Mononuclear cell (primary cell): Measurements from ENCODE around the gene NNMT. TPM values are rescaled to one million over a fixed set of nuclear protein-coding genes. Genes with fewer than 3 reads are reported as not detected.

ENCODE experiments used
- H3K27me3 ChIP-seq: 2 replicates; pipeline ENCODE4 v1.6.0; 2011; ENCODE audit warnings: low read length, control low read depth; ENCODE audit not compliant: insufficient read depth
- H3K4me1 ChIP-seq: 2 replicates; pipeline ENCODE4 v1.5.1; 2011; ENCODE audit warnings: mild to moderate bottlenecking, low read length, control low read depth; ENCODE audit not compliant: insufficient read depth
- H3K4me3 ChIP-seq: 2 replicates; pipeline ENCODE4 v1.5.1; 2011; ENCODE audit warnings: mild to moderate bottlenecking, low read length, moderate library complexity
- H3K9me3 ChIP-seq: 2 replicates; pipeline ENCODE4 v1.5.1; 2011; ENCODE audit warnings: low read depth, mild to moderate bottlenecking, control low read depth, low read length
- total RNA-seq: library from RNA; depleted of rRNA; stranded (reverse); fragments of >200 nt; gene quantifications from one replicate; pipeline ENCODE4 v1.2.3, GENCODE V29; 2012

Gene NNMT
- total RNA-seq, 1 donor: 0.73 TPM

DNA sequence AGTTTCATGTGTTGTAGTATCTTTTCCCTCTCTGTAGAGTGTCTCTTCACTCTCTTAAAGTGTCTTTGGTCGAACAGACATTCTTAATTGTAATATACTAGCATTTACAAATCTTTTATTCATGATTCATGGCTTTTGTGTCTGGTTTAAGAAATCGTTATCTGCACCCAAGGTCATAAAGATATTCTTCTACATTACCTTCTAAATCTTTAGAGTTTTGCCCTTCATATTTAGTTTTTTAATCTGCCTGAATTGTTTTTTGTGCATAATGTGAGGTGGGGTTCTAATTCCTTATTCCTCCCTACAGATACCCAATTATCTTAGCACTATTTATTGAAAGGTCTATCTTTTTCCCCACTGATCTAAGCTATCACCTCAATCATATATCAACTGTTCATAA, 9.0 kb upstream of the NNMT start:
- H3K27me3 ChIP-seq: no peaks in the 10 kb centered on the region
- H3K4me1 ChIP-seq: no peaks in the 10 kb centered on the region
- H3K9me3 ChIP-seq: no peaks in the 10 kb centered on the region

DNA sequence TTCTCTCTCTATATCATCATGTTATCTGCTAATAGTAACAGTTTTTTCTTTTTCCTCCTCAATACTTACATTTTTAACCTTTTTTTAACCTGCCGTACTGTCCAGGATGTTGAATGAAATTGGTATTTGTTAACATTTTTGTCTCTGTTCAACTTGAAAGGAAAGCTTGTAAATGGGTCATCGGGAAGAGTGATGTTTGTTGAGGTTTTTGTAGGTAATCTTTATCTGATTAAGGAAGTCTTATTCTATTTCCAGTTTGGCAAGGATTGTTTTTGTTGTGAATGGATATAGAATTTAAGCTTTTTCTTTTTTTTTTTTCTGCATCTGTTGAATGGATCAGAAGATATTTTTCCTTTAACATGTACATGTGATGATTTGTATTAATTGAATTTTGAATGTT, 8.1 kb upstream of the NNMT start:
- Histone ChIP-seq H3K4me1 (no peaks in the 10 kb centered on the region), H3K4me3 (no peak overlapping the region), H3K9me3 (no peaks in the 10 kb centered on the region), H3K27me3 (no peaks in the 10 kb centered on the region)

More for the DNA sequence above, 9.0 kb upstream of the NNMT start:
- H3K4me3 ChIP-seq: no peak overlapping the region

DNA sequence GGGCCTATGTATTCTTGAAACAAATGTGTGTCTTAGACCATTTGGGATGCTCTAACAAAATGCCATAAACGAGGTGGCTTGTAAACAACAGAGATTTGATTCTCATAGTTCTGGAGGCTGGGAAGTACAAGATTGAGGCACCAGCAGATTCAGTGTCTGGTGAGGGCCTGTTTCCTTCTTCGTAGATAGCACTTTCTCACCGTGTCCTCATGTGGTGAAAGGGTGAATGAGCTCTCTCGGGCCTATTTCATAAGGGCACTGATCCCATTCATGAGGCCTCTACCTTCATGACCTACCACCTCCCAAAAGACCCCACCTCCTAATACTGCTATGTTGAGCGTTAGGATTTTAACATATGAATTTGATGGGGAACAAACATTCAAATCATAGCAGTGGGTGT, 6.4 kb upstream of the NNMT start:
- H3K4me3 ChIP-seq: no peak overlapping the region
- no peaks in the 10 kb centered on the region for H3K27me3 ChIP-seq
- no peaks in the 10 kb centered on the region for H3K4me1 ChIP-seq
- no peaks in the 10 kb centered on the region for H3K9me3 ChIP-seq

DNA sequence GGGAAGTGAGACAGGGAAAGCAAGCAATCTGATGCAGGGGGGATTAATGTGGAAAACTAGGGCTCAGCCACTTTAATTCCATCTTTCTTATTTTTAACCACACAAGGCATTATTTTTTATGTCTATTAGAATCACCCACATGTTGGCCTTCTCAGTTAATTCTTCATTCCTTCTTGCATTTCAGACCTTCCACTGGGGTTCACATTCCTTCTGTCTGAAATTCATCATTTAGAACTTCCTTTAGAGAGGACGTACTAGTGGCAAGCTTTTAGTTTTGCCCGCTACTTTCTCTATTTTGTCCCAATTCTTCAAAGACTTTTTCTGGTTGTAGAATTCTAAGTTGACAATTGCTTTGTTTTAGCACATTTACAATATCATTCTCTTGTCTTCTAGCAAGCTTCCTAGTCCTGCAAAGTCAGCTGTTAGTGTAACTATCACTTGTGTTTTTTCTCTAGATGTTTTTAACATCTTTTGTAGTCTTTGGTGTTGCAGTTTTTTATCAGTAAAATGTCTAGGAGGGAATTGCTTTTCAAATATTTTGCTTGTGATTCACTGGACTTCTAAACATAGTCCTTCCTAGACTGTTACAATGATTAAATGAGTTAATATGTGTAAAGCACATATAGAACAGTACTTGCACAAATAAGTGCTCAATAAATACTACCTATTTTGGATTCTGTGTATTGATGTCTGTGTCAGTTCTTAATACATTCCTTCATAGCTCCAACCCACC, 5.5 kb upstream of the NNMT start:
- no peaks in the 10 kb centered on the region for H3K27me3 ChIP-seq
- no peak overlapping the region for H3K4me3 ChIP-seq
- H3K9me3 ChIP-seq: no peaks in the 10 kb centered on the region
- no peaks in the 10 kb centered on the region for H3K4me1 ChIP-seq

DNA sequence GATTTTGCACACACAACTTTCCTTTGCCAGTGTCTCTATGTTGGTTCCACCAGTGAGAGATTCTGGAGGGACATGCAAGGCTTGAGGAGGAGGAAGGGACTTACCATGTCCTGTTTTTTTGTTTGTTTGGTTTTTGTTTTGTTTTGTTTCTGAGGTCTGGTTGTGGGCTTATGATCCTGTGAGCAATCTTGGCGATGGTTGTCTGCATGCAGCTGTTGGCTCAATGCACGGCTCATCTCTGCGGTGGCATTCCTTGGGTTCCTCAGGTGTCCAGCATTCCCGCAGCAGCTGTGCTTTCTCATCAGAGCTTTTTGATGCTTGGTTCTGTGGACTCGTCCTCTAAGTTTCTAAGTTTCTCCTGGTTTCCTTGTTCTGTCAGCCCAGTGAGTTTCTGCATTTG, 4.8 kb upstream of the NNMT start:
- no peaks in the 10 kb centered on the region for H3K27me3 ChIP-seq
- H3K4me1 ChIP-seq: no peaks in the 10 kb centered on the region
- H3K9me3 ChIP-seq: no peaks in the 10 kb centered on the region
- H3K4me3 ChIP-seq: no peak overlapping the region

DNA sequence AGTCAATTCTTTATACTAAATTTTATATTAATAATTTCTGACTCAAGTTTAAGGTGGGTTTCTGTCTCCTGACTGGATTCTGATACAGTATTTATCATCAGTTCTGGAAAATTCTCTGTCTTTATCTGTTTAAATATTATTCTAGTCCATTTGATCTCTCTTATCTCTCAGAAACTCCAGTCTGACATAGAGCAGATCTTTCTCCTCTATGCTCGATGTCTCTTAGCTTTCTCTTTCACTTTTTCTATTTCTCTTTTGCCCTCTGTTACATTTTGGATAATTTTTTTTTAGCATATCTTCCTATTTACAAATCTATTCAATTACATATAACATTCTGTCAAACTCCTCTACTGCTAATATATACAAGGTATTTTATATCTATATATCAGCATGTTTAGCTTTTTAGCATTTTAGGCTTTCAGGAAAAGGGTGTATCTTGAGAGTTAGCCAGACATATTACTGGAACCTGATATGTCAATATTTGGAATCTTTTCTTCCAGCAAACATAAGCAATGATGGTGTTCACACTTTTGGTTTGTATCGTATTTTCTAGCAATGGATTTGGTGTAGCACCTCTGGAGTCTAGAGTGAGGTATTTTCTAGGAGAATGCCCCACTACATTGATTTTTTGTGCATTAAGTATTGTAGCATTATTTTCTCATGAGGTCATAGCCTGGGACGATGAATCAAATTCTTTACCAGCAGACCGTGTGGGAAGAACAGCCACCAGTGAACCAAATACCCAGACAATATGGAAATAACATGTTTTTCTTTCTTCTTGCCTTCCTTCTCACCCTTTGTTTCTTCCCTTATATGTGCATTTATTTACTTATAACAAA, 4.1 kb upstream of the NNMT start:
- no peaks in the 10 kb centered on the region for H3K27me3 ChIP-seq
- no peak overlapping the region for H3K4me3 ChIP-seq
- no peaks in the 10 kb centered on the region for H3K4me1 ChIP-seq
- H3K9me3 ChIP-seq: no peaks in the 10 kb centered on the region

- H3K4me1 ChIP-seq: no peaks in the 10 kb centered on the region
- H3K4me3 ChIP-seq: no peak overlapping the region
These were observed 2.9 kb upstream of the NNMT start for GRCh38 chr11:114293201-114293711.

DNA sequence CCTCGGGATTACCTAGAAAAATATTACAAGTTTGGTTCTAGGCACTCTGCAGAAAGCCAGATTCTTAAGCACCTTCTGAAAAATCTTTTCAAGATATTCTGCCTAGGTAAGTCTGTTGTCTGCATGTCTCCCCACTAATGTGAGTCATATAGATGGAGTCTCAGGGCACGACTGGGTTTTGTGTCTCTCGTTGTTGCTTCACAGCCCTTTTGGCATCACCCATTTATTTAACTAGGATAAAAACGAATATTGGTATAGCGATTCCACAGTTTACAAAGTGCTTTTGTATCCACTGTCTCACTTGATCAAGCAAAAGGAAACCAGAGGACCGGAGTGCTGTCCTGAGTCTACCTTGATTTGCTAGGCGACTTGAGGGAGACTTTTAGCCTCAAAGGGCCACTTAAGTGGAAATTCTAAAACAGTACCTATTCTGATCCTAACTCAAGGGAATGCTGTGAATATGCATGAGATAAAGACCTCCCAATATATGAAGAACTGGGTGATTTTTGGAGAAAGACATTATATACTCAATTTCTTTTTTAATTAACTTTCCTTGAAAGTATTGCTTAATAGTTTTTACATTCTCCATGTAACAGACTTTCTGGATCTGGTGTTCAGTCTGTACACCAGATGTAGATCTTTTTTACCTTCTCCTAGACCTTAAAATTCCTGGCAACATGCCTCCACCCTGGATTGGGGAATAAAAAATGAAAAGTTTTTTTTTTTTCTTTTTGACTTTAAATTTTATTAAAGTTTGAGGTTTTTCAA, 590 bp downstream of the NNMT start:
- H3K4me3 ChIP-seq: no peak overlapping the region
- peaks cover 4% of the 10 kb centered on the region for H3K9me3 ChIP-seq
- peaks cover 2% of the 10 kb centered on the region for H3K27me3 ChIP-seq
- H3K4me1 ChIP-seq: no peaks in the 10 kb centered on the region

More at GRCh38 chr11:114293201-114293711, 2.9 kb upstream of the NNMT start:
- Histone ChIP-seq H3K9me3 (no peaks in the 10 kb centered on the region), H3K27me3 (no peaks in the 10 kb centered on the region)

DNA sequence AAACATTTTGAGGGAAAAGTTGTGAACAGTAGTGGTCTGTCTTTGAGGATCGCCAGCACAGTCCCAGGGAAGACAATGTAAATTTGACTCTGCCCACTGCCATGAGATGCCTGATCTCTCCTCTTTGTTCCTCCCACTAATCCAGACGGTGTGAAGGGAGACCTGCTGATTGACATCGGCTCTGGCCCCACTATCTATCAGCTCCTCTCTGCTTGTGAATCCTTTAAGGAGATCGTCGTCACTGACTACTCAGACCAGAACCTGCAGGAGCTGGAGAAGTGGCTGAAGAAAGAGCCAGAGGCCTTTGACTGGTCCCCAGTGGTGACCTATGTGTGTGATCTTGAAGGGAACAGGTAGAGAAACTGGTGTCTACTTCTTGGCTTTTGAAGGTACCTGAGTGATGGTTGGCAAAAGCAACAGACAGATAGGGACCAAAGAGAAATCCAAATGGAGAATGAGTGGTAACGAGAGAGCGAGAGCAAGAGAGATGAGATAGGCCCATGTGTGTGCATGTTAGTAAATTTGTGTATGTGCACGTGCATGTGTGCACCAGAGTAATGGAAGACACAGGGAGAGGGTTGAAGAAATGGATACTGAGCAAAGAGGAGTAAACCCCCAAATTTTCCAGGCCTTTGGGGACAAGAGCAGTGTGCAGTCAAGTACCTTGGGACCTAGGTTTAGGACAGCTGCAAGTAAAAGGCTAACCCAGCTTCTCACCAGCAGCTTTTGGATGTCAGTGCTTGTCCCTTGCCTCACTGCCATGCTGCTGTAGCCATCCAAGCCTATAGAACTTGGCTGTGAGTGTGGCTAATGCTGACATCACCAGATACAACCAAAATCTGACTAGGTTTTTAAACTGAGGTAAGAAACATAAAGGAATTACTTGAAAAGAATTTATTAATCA, 1.9 kb downstream of the NNMT start:
- no peaks in the 10 kb centered on the region for H3K4me1 ChIP-seq
- H3K27me3 ChIP-seq: peaks cover 5% of the 10 kb centered on the region
- no peak overlapping the region for H3K4me3 ChIP-seq

GRCh38 chr11:114298710-114299109, 2.5 kb downstream of the NNMT start:
- H3K27me3 ChIP-seq: peaks cover 8% of the 10 kb centered on the region
- peaks cover 4% of the 10 kb centered on the region for H3K9me3 ChIP-seq
- no peaks in the 10 kb centered on the region for H3K4me1 ChIP-seq
- H3K4me3 ChIP-seq: no peak overlapping the region

More for the DNA sequence above, 1.9 kb downstream of the NNMT start:
- peaks cover 4% of the 10 kb centered on the region for H3K9me3 ChIP-seq

- Histone ChIP-seq H3K4me1 (no peaks in the 10 kb centered on the region), H3K4me3 (no peak overlapping the region), H3K27me3 (peaks cover 9% of the 10 kb centered on the region), H3K9me3 (peaks cover 4% of the 10 kb centered on the region)
These were observed 4.9 kb downstream of the NNMT start for GRCh38 chr11:114301088-114301487.

DNA sequence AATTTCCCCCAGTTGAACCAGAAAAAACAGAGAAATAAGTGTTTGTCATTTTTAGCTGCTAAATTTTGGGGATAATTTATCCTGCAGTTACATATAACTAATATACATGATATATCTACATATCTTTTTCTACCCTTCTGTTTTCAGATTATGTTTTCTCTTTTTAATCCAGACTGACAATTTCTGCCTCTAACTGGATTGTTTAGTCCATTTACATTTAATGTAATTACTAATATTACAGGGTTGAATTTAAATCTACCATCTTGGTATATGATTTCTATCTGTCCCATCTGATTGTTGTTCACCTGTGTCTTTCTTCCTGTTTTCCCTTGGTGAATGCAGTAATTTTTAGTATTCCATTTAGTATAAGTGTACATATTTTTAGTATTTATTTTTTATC, 5.7 kb downstream of the NNMT start:
- Histone ChIP-seq H3K27me3 (peaks cover 12% of the 10 kb centered on the region), H3K9me3 (peaks cover 4% of the 10 kb centered on the region), H3K4me1 (no peaks in the 10 kb centered on the region), H3K4me3 (no peak overlapping the region)

DNA sequence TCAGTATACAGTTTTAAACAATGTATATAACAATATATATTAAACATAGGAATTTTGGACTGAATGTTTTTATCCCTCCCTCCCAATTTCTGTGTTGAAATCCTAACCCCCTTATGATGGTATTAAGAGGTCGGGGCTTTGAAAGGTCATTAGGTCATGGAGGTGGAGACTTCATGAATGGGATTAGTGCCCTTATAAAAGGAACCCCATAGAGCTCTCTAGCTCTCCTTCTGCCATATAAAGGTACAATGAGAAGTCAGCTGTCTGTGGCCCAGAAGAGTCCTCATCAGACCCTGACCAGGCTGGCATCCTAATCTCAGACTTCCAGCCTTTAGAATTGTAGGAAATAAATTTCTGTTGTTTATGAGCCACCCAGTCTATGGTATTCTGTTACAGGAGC, 6.5 kb downstream of the NNMT start:
- H3K9me3 ChIP-seq: peaks cover 4% of the 10 kb centered on the region
- H3K4me3 ChIP-seq: no peak overlapping the region
- H3K4me1 ChIP-seq: peaks cover 5% of the 10 kb centered on the region
- peaks cover 15% of the 10 kb centered on the region for H3K27me3 ChIP-seq

GRCh38 chr11:114304065-114304464, 7.9 kb downstream of the NNMT start:
- H3K4me3 ChIP-seq: no peak overlapping the region
- H3K9me3 ChIP-seq: peaks cover 4% of the 10 kb centered on the region
- H3K4me1 ChIP-seq: peaks cover 6% of the 10 kb centered on the region
- peaks cover 15% of the 10 kb centered on the region for H3K27me3 ChIP-seq
